Activated CD4-positive, CD25-positive, alpha-beta regulatory T cell (primary cell): ENCODE data around the gene SH3GL2.
"Not testable (repeated sequence)": the region's sequence is repeated elsewhere in the genome, so short reads cannot be mapped to it uniquely, and the experiment has no call there.

Source experiments
- DNase-seq, 4 experiments: peaks; one replicate each; lab custom pipeline; 2025; lab: John Stamatoyannopoulos, UW

Gene SH3GL2

DNA sequence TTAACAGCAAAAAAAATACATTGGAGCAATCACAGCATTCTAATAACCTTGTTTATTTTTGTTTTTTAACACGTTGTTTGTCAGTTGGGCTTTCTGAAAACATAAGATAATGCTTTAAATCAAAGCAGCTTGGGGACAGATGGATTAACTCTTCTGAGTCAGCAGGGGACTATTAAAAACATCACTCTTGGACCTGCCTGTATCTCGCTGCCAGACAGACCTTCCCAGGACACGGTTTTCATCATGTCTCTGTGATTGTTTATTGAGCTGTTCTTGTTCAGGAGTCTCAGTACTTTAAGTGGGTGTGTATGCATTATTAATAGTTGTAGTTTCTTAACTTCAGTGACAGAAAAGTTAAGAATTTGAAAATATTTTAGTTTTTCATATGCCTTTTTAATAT lies 173.2 kb downstream of the SH3GL2 start:
- DNase-seq: no peak

DNA sequence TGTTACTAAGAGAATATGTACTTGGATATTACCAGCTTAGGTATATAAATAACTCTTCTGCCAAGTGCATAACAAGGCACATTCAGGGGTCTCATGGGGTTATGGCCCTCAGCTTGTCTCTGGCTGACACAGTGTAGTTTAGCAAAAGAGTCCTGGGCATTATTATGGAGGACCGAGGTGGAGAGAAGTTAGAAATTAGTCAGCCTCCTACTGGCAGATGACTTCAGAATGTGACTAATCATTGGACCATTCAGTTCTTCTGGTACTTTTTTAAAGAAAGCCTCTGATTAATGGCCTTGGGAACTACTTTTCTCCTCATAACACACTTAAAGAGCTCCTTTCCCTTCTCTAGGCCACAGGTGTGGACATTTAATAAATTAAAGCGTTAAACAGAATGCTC lies 178.9 kb downstream of the SH3GL2 start:
- DNase-seq: no peak

DNA sequence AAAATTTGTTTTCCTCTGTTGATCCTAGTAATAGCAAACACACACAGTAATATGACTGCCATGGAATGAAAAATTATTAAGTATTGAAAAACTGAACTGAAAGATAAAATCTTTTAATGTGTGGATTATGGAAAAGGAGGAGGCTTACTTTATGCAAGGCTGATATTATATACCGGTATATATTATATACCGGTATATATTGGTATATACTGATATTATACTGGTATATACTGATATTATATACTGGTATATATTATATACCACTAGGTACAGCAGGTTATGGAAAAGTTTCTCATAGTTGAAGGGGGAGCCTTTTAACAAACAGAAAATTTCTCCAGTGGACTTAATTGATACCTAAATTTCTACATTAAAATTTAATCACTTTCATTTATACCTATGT lies 181.4 kb downstream of the SH3GL2 start:
- DNase-seq: no peak

DNA sequence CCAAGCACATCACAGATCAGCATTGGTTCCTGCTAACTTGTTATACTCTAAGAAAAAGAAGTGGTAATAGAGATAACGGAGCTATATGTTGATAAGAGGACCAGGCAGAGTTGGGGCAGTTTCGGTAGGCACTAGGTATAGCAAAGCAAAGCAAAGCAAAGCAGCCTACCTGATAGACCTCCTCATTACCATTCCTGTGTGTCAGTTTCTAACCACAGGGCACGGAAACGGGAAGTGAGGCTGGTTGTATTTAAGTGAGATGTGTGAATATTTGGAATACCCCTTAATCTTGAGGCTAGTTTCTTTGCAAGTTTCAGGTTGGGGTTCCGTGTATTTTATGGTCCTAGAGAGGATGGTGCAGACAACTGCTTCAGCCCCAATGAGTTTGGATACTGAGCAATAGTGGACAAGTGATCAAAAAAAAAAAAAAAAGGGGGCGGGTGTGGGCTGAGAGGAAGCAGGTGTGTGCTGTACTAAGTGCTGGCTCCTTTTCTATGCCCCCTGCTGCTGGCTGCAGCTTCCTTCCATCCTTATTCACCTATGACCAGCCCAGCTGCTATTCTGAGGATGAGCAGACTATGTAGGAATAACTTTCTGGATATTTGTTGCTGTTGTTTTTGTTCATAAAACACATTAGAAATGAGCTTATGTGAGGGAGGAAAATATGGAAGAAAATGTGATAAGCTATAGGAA lies 183.3 kb downstream of the SH3GL2 start:
- no peak for DNase-seq

DNA sequence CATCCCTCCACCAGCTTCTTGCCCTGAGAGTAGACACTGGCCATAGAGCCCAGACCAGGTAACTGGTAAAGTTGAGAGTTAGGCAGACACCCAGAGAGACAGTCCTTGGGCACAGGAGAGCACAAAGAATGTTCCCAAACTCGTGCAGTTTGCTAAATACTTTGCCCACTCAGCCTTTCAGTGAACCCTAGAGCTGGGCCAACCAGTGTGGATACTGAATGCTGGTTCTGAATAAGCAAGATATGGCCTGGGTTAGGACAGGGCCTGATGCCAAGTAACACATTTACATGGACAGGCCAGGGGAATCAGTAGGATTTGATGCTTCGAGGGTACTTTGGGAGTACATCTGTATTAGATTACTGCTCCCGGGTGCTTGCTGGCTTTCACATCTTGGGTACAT lies 185.4 kb downstream of the SH3GL2 start:
- DNase-seq: no peak

DNA sequence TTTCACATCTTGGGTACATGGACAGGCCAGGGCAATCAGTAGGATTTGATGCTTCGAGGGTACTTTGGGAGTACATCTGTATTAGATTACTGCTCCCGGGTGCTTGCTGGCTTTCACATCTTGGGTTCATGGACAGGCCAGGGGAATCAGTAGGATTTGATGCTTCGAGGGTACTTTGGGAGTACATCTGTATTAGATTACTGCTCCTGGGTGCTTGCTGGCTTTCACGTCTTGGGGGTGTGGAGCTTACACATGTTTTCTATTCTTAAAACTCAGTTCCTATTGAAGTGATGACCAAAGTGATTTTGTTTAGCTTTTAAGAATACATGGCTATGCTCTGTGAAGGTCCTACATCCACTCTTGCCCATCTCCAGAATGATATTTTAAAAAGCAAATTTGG lies 186.3 kb downstream of the SH3GL2 start:
- DNase-seq: not testable (repeated sequence)

DNA sequence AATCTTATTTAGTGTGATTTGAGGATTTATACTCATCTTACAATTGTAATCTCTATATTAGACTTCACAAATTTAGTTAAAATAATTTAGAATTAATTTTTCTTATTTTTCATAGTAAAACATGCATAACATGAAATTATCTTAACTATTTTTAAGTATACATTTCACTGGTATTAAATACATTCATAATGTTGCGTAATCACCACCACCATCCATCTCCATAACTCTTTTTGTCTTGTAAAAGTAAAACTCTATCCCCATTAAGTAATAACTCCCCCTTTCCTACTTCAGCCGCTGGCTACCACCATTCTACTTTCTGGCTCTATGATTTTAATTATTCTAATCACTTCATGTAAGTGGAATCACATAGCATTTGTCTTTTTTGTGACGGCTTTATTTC lies 193.4 kb downstream of the SH3GL2 start:
- no peak for DNase-seq

DNA sequence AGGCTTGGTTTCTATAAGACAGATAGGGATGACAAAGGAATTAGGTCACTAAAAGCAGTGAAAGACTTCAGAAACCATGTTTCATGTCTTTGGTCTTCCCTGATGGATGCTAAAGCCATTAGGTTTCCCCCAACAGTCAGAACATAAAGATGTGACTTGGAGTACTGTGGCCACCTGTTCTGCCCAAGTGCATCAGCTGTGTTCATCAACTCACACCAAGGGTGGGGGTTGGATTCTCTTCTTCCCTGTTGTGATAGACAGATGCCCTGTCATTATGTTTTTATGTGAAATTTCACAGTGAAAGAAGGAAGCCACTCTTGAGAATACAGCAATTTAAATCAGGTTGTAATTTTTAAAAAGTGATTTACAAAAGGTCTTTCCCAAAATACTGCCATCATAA lies 196.8 kb downstream of the SH3GL2 start:
- no peak for DNase-seq

DNA sequence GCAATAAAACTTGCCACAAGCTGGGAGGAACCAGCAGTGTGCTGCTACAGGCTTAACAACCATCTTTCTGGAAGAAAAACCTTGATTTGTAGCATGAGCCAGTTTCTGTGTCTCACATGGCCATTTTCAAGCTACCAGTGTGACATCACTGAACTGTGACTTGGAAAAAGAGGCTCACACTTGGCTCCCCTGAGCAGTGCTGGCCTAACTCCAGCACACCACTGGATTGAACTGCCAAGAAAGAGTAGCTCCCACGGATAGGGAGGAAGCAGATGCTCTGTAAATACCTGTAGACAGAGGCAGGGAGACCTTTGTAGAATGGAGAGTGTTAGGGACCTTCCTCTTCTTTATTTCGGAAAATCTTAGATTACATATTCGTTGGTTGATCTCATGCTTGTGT lies 197.9 kb downstream of the SH3GL2 start:
- DNase-seq: no peak

DNA sequence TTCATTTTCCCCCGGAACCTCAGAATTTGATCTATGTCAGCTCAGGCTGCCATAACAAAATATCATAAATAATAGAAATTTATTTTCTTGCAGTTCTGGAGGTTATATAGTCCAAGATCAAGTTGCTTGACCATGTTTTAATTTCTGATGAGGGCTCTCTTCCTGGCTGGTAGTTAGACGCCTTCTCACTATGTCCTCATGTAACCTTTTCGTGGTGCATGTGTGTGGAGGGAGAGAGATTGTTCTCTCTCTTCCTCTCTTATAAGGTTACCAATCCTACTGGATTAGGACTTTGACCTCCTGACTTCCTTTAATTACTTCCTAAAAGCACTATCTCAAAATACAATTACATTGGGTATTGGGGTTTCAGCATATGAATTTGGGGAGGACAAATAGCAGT lies 198.6 kb downstream of the SH3GL2 start:
- DNase-seq: no peak

DNA sequence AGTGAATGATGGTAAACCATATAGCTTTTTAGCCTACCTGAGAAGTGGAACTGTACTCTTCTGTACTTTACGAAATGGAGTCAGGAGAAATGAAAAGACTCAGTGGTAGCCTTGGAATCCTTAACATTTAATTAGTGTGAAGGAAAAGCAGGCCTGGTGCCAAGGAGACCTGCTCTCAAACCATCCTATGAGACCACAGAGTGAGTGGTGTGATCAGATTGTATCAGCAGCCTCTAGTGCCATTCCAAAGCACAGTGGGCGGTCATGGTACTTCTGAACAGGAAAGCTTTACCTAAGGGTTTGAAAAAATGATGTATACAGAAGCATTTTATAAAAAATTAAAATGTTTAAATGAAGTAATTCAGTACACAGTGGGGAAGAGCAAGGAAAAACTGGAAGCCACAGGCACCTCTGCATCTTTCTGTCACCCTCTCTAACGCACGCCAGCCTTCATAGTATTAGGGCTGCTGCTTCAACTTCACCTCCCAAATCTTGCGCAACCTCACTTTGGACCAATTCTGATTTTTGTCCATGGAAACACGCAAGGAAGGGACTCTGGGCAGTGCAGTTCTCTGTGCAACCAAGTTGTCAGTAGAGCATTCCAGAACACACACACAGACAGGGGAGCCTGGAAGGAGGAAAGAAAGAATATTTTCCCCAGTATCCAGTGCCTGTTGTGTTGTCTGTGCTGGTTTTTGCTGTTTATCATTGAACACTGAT lies 203.7 kb downstream of the SH3GL2 start:
- DNase-seq: no peak

DNA sequence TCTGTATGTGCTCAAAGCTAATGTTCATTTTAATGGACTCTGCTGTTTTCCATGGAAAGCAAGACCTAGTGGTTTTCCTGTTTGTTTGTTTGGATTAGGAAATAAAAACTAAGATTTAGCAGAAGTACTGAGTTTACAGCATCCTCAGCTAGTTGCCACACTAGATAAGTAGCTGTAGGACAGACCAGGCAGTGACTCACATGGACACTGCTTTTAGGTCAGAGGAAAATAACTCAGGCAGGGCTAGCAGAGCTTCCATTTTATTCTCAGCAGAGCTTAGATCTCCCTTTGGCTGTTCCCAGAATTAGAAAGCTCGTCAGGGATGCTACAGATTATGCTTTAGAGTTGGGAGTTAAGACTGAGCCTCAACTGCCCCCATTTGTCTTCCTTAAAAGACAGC lies 204.4 kb downstream of the SH3GL2 start:
- DNase-seq: no peak

DNA sequence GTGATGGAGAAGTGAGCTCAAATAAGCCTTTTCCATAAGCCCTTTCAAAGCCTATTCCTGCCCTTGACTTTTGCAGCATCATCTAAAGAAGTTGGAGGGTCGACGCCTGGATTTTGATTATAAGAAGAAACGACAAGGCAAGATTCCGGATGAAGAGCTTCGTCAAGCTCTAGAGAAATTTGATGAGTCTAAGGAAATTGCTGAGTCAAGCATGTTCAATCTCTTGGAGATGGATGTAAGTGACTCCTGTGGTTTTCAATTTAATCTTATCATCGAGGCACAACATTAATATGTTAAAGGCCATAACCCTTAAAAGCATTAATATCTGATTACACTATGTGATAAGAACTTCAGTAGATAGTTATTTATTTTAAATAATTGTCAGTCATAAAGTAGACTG lies 210.4 kb downstream of the SH3GL2 start:
- no peak for DNase-seq

DNA sequence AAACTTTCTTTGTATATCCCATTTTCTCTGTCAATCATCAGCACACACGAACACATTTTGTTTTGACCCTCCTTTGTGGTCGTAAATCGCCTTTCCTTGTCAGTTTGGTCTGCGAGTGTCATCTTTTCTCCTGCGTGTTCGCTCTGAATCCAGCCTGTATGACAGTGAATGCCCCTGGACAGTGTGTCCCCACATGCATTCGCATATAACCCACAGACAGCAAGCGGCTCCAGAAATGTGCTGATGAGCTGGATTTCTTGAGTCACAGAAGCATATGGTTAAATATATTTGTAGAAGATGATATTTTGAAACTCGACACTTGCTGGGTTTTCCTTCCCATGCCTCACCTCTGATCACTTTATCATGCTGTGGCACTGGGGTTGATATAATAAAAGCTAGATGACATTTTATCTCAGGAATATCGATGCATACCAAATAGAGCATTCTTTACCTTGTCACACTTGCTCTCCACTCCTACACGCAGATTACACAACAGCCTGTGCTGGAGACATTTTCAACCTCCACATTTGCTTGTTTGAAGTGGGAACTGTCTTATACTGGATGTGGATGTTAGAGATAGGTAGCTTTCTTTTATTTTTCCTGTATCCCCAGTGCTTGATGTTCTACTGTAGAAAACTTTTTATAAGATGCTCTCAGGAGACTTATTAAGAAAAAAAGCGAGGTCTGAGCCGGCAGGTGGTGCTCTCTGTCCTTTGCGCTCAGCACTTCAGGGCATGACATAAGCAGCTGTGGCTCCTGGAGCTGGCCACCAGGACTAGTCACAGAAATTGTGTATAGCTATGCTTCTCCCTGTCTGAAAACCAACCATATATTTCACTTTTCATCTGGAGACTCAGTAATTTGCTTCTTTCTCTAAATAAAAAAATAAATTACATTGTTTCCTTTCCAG lies 215.1 kb downstream of the SH3GL2 start:
- no peak for DNase-seq

DNA sequence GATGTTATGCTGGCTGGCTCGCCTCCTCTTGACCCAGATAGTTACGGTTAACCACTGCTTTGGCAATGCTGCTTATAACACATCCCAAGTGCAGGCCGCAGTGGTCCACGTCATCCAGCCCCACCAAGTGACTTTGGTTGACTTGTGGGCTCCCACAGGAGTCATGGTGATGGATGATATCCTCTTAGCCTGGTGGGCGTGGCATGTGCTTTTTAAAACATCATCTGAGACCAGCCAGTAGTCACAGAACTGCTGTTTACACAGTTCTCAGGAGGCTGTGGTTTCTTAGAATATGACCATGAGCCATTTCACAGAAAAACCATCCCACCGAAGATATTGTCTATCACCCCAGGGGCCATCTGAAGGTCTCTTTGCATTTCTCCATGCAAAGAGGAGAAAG lies 216.9 kb downstream of the SH3GL2 start:
- no peak for DNase-seq

DNA sequence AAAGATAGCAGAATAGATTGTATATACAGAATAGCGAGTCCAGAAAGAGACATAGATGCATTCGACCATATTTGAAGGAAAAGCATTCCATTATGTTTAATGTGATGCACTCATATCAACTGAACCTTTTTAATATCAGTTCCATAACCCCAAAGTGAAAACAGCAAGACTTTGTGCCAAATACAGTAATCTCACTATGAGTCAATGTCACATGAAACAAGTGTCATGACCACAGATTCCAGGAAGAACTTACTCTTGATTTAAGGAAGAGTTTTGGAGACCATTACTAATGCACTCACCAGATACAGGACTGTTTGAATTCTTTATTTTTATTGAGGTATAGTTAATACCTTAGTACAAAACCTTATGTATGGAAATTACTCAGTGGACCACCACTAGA lies 220.5 kb downstream of the SH3GL2 start:
- no peak for DNase-seq

DNA sequence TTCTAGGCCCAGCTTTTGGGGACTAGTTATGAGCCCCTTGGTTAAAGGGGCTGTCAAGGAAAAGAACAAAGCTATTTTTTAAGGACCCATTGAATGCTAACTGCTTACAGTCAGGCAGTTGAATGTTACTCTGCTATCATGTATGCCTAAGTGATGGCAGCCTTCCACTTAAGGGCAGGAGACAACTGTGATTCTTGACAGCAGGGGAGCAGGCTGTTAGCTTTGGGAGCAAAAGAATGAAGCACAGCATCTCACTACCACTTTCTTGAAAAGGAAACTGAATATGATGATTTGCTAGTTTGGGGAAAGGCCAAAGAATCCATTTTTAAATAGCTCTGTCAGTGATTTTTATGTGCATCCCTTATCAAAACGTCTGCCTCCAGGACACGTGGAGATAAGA lies 221.6 kb downstream of the SH3GL2 start:
- no peak for DNase-seq

DNA sequence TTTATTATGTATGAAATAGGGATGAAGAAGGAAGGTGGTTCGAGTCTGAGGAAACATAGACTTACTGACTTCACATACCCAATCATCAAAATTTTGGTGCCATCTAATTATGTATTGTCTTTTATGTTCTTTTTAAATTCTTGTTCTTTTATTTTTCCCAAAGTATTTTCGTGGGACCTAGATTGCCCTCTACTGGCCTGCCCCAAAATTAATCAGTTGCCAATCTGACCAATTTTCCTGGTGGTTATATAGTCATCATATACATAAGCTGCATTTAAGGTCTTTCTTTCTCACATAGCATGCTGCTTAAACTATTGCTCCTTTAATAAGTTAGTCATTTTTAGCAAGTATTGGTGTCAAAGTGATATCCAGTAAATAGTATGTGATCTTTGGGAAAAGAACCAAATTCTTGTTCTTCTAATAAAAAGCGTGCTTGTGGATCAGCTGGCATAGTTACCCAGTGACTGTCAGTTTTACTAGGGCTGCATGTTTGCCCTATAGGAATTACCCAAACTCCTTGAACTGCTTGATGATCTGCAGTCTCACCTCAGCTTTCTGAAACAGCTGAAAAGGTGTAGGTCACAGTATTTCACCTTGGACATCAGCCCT lies 223.5 kb downstream of the SH3GL2 start:
- DNase-seq: no peak

DNA sequence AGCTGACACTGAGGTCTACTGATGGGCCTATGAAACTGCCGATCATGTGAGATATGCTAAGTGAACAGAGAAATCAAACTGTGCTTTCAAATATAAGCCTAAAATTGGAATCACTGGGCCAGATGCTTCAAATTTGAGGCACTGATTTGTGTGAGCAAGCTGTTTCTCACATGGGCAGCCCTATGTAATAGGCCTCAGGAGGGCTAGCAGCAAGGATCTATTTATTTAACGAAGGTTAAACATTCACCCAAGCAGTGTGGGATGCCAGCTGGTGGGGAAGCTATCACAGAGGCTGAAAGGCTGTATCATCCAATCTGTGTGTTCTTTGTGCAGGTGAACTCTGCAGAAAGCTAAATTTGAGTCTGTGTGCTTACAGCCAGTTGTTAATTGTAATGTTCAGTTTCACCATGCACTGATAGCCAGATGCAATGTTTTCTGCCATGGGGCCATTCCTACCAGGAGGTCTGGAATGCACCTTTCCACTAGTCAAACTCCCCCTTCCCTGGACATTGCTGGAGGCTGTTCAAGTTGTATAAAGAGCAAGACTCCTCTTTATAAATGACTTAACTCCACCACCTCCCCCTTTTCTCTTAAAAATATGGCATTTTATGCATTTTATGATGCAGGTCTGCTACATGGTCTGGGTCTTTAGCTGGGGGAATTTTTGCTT lies 228.9 kb downstream of the SH3GL2 start:
- no peak for DNase-seq

DNA sequence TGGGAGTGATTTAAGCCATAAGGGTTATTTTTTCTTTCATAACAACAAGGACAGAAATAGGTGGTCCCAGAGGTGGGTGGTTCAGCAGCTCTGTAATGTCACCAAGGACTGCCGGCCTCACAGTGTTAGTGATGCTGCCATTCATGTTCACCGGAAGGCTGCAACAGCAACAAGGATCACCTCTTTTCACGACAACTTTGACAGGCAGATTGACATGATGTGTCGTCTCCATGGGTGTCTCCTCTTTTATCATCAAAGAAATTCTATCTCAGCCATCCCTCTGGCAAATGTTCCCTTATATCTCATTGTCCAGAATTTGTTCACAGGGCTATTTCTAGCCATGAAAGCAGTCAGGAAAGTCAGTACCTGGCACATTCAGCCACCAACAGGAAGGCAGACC lies 231.5 kb downstream of the SH3GL2 start:
- no peak for DNase-seq

DNA sequence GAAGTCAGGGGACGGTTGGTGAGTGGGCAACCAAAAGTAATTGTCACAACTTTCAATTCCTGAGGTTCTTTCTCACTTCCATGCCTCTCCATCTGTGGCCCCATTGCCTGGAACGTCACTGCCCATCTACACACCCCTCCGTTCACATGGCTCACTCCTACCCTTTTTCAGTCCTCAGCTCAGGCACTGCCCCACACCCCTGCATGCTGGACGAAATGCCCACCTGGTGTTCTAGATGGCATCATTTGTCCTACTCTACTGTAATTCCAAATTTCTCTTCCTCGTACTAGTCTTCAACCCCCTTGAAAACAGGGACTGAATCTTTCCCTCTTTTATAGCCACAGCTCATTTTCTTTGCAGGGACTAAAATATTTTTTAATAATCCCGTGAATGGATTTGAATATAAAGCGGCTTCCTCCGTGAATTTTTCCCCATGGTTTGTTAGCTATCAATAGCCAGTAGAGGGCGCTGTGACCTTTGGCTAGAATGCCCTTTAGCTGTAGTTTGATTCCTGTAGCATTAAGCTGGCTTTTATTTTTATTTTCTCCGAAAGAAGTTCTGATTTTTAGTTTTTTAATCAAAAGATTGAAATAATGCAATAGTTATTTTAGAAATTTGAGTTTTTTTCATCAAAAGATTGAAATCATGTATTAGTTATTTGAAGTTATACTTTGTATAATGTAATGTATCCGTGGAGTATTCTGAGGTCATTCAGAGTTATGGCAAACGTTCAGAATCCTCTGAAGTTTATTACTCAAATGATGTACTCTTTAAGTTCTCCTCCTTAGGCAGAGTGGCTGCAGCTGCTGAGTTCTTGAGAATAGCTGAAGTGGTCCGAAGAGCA lies 232.1 kb downstream of the SH3GL2 start:
- DNase-seq: no peak
